ENCODE data around the gene ALOX15.

- TF ChIP-seq CTCF (IDR thresholded peaks at IDR 0.05; ENCODE audit: poor library complexity, severe bottlenecking) (no peak), SMC3 (conservative IDR thresholded peaks at IDR 0.05; ENCODE audit: poor library complexity) (no peak), TAF1 (IDR thresholded peaks at IDR 0.05; ENCODE audit: low read depth) (no peak), EZH2 (IDR thresholded peaks at IDR 0.05; ENCODE audit: borderline replicate concordance, insufficient read depth, low read length, poor library complexity, severe bottlenecking) (no peak), MXI1 (conservative IDR thresholded peaks at IDR 0.05; ENCODE audit: poor library complexity, severe bottlenecking) (no peak), POLR2AphosphoS5 (IDR thresholded peaks at IDR 0.05) (no peak), REST (IDR thresholded peaks at IDR 0.05; ENCODE audit: borderline replicate concordance) (no peak), EP300 (conservative IDR thresholded peaks at IDR 0.05; ENCODE audit: poor library complexity, severe bottlenecking) (no peak)
These were observed 35.3 kb upstream of the ALOX15 start for GRCh38 chr17:4676791-4677190.

Data from neural cell (in vitro differentiated cells).